ENCODE results near the gene TGM5. TPM values are rescaled to one million over a fixed set of nuclear protein-coding genes. Genes with fewer than 3 reads are reported as not detected.

TGM5 gene
- total RNA-seq, 1 experiment from 2014 or later: not detected

GRCh38 chr15:43250785-43251184, 15.9 kb downstream of the TGM5 start:
- no peak for TF ChIP-seq MAX (IDR thresholded peaks at IDR 0.05)
- no peak for TF ChIP-seq POLR2AphosphoS5 (IDR thresholded peaks at IDR 0.05; ENCODE audit: low read depth, low read length)
- no peak for TF ChIP-seq SRF (IDR thresholded peaks at IDR 0.05; ENCODE audit: low read depth)
- TF ChIP-seq ZFX (IDR thresholded peaks at IDR 0.05): no peak
- no peak for TF ChIP-seq CEBPB (IDR thresholded peaks at IDR 0.05; ENCODE audit: low read depth)
- no peak for TF ChIP-seq EZH2 (IDR thresholded peaks at IDR 0.05)
- no peak for TF ChIP-seq EGR1 (IDR thresholded peaks at IDR 0.05; ENCODE audit: low read depth)
- TF ChIP-seq YY1 (IDR thresholded peaks at IDR 0.05; ENCODE audit: extremely low read depth, insufficient replicate concordance, low read depth, low read length): no peak
- no peak for TF ChIP-seq EZH2phosphoT487 (IDR thresholded peaks at IDR 0.05; ENCODE audit: borderline replicate concordance)
- TF ChIP-seq TCF7L2 (IDR thresholded peaks at IDR 0.05; ENCODE audit: borderline replicate concordance, extremely low read depth, insufficient read depth, insufficient read length): no peak
- no peak for TF ChIP-seq FOSL1 (IDR thresholded peaks at IDR 0.05; ENCODE audit: low read depth)
- TF ChIP-seq SIN3A (IDR thresholded peaks at IDR 0.05; ENCODE audit: low read depth): no peak
- H3K9me3 ChIP-seq (ENCODE audit: control insufficient read depth in 1 of 2, insufficient read depth in 1 of 2, low read depth in 1 of 2, low read length in 2 of 2): no peaks in the 10 kb centered on the region
- H3K4me3 ChIP-seq (replicated peaks in 1 of 2; ENCODE audit: low read depth in 1 of 2, low read length in 2 of 2): no peak overlapping the region
- no peaks in the 10 kb centered on the region; a peak in 1 of 4 replicates for H3K4me1 ChIP-seq (ENCODE audit: control insufficient read depth in 1 of 2, insufficient read depth in 2 of 2, low read length in 2 of 2)
- ChIA-PET CTCF (no interaction called here), RAD21 (ENCODE audit: low non-redundant PET in 1 of 2, low total read pairs in 2 of 2, uncharacterized antibody in 2 of 2, unreplicated experiment in 2 of 2) (no interaction called here), POLR2A (interaction anchor here (0.6 kb wide), 1 partner anchor 1927 kb away, joined by 4 read pairs; no protein-coding TSS in a partner anchor)
- no peaks in the 10 kb centered on the region for H3K27me3 ChIP-seq (ENCODE audit: insufficient read depth, low read length)
- no peak overlapping the region for H3K4me2 ChIP-seq (ENCODE audit: low read length)
- no peaks in the 10 kb centered on the region for H3K36me3 ChIP-seq (ENCODE audit: control insufficient read depth in 1 of 2, insufficient read depth in 2 of 2, low read length in 2 of 2)
- H3K9ac ChIP-seq (ENCODE audit: low read length): no peak overlapping the region
- H4K20me1 ChIP-seq (ENCODE audit: insufficient read depth): no peaks in the 10 kb centered on the region
- H3K79me2 ChIP-seq (ENCODE audit: insufficient read depth, low read length): no peaks in the 10 kb centered on the region
- H3K9me2 ChIP-seq (ENCODE audit: insufficient read depth): no peaks in the 10 kb centered on the region
- intact Hi-C loops (cut with micrococcal nuclease): no loop called here
- H3K27ac ChIP-seq (ENCODE audit: low read depth, low read length): no peak overlapping the region
- no peak for ATAC-seq
- no peak overlapping the region for H2AFZ ChIP-seq (ENCODE audit: low read depth, low read length, poor library complexity, severe bottlenecking)
- BruUV-seq (replicated peaks): no TSS peak
- no peak for DNase-seq (ENCODE audit: low read depth, low spot score)

GRCh38 chr15:43249699-43250203, 17.0 kb downstream of the TGM5 start:
- DNase-seq (ENCODE audit: low read depth, low spot score): no peak
- H3K4me2 ChIP-seq (ENCODE audit: low read length): no peak overlapping the region
- CTCF ChIA-PET: no interaction called here
- TF ChIP-seq SRF (IDR thresholded peaks at IDR 0.05; ENCODE audit: low read depth): no peak
- TF ChIP-seq CEBPB (IDR thresholded peaks at IDR 0.05; ENCODE audit: low read depth): no peak
- no peak for TF ChIP-seq CTCF (IDR thresholded peaks at IDR 0.05 in 2 of 3, conservative IDR thresholded peaks at IDR 0.05 in 1 of 3; ENCODE audit: borderline replicate concordance in 1 of 3, insufficient read depth in 1 of 3, low read depth in 2 of 3, low read length in 2 of 3)
- TF ChIP-seq POLR2A (IDR thresholded peaks at IDR 0.05; ENCODE audit: borderline replicate concordance, extremely low read depth, insufficient read depth, insufficient read length): no peak
- no peak for TF ChIP-seq CBX3 (IDR thresholded peaks at IDR 0.05; ENCODE audit: low read depth)
- no peak for TF ChIP-seq ZNF274 (IDR thresholded peaks at IDR 0.05; ENCODE audit: low read depth, low read length)
- no peak for TF ChIP-seq ZBTB33 (IDR thresholded peaks at IDR 0.05; ENCODE audit: extremely low read depth, insufficient replicate concordance, low read length)
- TF ChIP-seq POLR2AphosphoS5 (IDR thresholded peaks at IDR 0.05; ENCODE audit: low read depth, low read length): no peak
- no peak for TF ChIP-seq MAX (IDR thresholded peaks at IDR 0.05)

More at GRCh38 chr15:43249699-43250203, 17.0 kb downstream of the TGM5 start:
- Histone ChIP-seq H3K79me2 (ENCODE audit: insufficient read depth, low read length) (no peaks in the 10 kb centered on the region), H3K36me3 (ENCODE audit: control insufficient read depth in 1 of 2, insufficient read depth in 2 of 2, low read length in 2 of 2) (no peaks in the 10 kb centered on the region), H3K4me1 (ENCODE audit: control insufficient read depth in 1 of 2, insufficient read depth in 2 of 2, low read length in 2 of 2) (no peaks in the 10 kb centered on the region; a peak in 1 of 4 replicates), H4K20me1 (ENCODE audit: insufficient read depth) (no peaks in the 10 kb centered on the region), H3K9me3 (ENCODE audit: control insufficient read depth in 1 of 2, insufficient read depth in 1 of 2, low read depth in 1 of 2, low read length in 2 of 2) (no peaks in the 10 kb centered on the region), H3K27ac (ENCODE audit: low read depth, low read length) (no peak overlapping the region), H2AFZ (ENCODE audit: low read depth, low read length, poor library complexity, severe bottlenecking) (no peak overlapping the region), H3K9me2 (ENCODE audit: insufficient read depth) (no peaks in the 10 kb centered on the region), H3K27me3 (ENCODE audit: insufficient read depth, low read length) (no peaks in the 10 kb centered on the region), H3K9ac (ENCODE audit: low read length) (no peak overlapping the region), H3K4me3 (replicated peaks in 1 of 2; ENCODE audit: low read depth in 1 of 2, low read length in 2 of 2) (no peak overlapping the region)
- no peak for ATAC-seq
- intact Hi-C loops (cut with micrococcal nuclease): no loop called here
- POLR2A ChIA-PET: no interaction called here
- RAD21 ChIA-PET (ENCODE audit: low non-redundant PET in 1 of 2, low total read pairs in 2 of 2, uncharacterized antibody in 2 of 2, unreplicated experiment in 2 of 2): no interaction called here
- no TSS peak for BruUV-seq (replicated peaks)
